CD4-positive, alpha-beta T cell treated with Interleukin-17A for 1 hour (primary cell): ENCODE data around the gene LAMA5.
A peak's percentile ranks its signal among the peaks of the same experiment; 100 is the strongest.

ENCODE experiments used
- DNase-seq: peaks from one replicate; pipeline ENCODE4 v3.0.0-alpha.2; 2020

The LAMA5 gene

DNA sequence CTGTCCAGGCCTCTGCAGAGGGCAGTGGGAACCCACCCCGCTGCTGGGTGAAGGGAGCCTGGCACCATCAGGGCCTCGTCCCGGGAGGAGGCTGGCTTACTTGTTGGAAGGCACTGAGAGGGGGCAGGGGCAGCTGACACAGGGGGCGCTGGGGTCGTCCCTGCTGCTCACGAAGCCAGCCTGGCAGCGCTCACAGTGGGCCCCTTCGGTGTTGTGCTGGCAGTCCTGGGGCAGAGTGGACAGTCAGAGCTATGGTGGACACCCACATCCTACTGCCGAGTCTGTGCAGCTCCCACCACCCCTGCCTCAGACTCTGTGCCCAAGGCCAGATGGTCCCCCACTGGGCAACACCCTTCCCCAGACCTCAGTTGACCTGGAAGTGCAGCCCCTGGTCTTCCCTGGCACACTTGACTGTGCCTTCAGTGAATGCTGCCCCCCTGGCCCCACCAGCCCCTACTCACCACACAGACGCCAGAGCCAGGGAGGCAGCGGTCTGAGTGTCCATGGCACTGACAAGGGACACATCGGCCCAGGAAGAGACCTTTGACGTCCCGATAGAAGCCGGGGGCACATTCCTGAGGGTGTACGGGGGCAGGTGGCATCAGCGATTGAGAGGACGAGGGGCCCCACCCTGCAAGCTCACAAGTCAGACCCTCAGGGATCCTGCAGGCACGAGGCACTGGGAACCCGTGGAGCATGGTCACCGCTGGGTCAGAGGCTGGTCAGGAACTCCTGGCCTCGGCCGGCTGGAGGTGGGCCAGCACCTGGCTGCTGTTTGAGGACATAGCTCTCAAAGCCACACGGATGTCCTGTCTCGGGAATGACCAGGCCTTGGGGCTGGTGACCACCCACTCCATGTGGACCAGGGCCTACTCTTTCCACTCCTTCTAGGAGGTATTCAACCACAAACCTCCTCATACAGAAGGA, 42.9 kb downstream of the LAMA5 start:
- no peak for DNase-seq

DNA sequence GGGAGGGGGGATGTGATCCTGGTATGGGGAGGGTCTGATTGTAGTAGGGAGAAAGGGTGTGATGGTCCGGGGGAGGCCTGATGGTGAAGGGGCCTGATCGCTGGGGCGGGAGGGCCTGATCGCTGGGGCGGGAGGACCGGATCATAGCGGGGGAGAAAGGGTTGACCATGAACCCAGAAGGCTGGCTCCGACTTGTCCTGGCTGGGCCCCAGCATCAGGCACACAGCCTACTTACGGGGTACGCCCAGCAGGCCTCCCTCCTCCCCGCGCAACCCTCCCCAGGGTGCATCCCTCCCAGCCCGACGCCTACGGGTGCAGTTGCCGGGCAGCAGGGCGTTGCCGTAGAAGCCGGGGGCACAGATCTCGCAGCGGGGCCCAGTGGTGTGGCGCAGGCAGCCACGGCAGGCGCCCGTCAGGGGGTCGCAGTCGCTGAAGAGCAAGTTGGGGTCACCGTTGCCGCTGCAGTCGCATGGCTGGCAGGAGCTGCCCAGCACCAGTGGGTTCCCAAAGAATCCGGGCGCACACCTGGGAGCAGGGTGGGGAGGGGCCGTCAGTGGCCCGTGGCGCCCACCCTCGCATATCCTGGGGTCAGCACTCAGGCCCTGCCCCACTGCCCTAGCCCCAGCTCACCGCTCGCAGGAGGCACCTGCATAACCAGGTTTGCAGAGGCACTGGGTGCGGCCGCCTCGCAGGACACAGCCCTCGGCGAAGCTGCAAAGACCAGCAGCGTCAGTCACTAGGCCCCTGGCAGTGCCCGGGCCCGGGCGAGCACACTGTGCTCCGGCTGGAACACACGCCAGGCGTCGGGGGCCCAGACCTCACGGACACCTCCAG, 43.7 kb downstream of the LAMA5 start:
- DNase-seq: no peak

DNA sequence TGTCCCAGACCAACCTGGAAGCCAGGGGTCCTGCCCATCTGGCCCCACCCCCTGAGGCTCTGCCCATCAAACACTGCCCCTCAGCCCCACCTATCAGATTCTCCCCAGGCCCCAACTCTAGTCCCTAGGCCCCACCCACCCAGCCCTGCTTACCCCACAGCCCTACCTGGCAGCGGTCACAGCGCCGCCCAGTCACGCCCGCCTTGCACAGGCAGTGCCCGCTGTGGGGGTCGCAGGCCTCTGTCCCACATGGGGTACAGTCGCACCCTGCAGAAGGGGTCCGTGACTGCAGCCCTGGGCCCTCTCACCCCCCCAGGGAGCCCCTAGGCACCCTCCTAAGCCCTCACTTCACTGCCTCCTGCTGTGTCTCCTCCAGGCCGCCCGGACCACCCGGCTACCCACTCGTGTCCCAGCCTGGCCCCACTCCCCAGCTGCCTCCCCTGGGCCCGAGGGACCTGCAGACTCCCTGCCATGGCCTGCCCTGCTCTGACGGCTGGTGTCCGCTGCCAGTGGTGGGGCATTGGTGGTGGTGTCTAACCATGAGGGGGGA, 44.5 kb downstream of the LAMA5 start:
- no peak for DNase-seq

GRCh38 chr20:62321975-62322374, 45.1 kb downstream of the LAMA5 start:
- DNase-seq: no peak

GRCh38 chr20:62321521-62321948, 45.6 kb downstream of the LAMA5 start:
- DNase-seq: peak; percentile 4

- no peak for DNase-seq
These were observed 46.3 kb downstream of the LAMA5 start for GRCh38 chr20:62320581-62321354.

DNA sequence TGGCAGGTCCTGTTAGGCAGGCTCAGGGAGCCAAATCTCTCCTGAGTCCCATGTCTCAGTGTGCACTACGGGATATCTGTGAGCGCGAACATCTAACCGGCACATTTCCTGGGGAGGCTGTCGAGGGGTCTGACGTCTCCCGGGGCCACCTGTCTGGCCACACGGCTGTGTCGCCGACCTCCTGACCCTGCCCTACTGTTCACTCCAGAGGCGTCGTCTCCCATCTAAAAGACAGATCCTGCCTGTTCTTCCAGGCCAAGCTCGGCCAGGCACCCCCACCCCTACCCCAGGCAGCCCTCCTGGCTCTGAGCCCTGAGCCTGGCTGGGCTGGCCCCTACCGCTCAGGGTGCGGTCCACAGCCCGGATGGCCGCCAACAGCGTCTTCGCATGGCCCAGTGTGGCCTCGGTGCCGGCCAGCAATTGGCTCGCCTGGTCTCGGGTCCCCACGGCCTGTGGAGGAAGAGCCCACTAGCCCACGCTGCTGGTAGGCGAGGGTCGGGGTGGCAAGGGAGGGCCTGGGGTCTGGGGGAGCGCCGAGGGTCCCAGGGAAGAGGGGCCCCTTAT, 47.7 kb downstream of the LAMA5 start:
- no peak for DNase-seq

GRCh38 chr20:62318400-62319345, 48.4 kb downstream of the LAMA5 start:
- no peak for DNase-seq

GRCh38 chr20:62317167-62317655, 49.9 kb downstream of the LAMA5 start:
- DNase-seq: no peak

DNA sequence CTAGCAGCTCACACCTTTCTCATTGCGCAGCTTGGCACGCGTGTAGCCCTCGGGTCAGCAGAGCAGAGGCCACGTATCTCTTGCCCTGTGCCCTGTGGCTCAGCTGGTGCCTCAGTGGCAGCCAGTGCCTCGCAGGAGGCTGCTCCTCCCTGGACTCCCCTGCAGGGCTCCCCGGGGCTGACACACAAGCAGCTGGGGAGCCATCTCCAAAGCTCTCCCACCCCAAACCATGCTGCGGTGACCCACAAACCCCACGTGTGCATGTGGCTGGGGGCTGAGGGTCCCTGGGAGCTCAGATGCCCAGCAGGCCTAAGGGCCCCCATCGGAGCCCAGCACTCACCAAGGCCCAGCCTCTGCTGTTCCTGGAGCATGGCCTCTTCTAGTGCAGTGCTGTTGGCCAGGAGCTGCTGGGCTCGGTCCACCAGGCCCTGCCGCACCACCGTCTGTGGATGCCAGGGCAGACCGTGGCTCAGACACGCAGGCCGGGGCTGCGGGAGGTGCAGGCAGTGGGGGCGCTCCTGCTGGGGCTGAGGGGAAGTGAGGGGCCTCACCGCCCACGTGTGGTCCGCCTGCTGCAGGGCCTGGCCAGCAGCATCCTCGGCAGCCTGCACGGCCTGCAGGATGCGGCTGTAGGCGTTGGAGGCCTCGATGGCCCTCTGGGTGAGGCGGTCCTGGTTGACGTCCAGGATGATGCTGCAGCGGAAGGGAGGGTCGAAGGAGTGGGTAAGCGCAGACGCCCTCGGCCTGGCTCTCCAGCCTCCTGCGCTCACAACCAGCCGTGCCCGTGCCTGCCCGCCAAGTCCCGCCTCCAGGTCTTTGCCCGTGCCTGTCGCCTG, 50.6 kb downstream of the LAMA5 start:
- no peak for DNase-seq

GRCh38 chr20:62315773-62316172, 51.3 kb downstream of the LAMA5 start:
- DNase-seq: no peak

- DNase-seq: no peak
These were observed 52.3 kb downstream of the LAMA5 start for GRCh38 chr20:62314711-62315302.

DNA sequence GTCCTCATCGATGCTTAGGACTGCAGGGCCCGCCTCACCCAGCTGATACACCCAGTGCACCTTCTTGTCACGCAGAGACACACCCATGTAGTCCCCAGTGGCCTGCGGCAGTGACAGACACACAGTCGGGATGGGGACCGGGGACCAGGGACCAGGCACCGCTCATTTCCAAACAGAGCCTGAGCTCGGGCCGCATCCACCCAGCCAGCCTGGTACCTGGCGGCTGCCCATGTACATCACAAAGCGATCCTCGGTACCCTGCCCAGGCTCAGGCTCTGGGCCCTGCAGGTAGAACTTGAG, 52.8 kb downstream of the LAMA5 start:
- no peak for DNase-seq

GRCh38 chr20:62313460-62314338, 53.4 kb downstream of the LAMA5 start:
- no peak for DNase-seq

GRCh38 chr20:62313021-62313420, 54.1 kb downstream of the LAMA5 start:
- DNase-seq: no peak

- no peak for DNase-seq
These were observed 54.5 kb downstream of the LAMA5 start for GRCh38 chr20:62312662-62312977.

- DNase-seq: no peak
These were observed 55.1 kb downstream of the LAMA5 start for GRCh38 chr20:62311832-62312661.

GRCh38 chr20:62311150-62311549, 56.0 kb downstream of the LAMA5 start:
- DNase-seq: no peak
